Measurements from ENCODE around the gene CDON. TPM values are rescaled to one million over a fixed set of nuclear protein-coding genes. Genes with fewer than 3 reads are reported as not detected.

CDON gene
- total and polyA plus RNA-seq, 9 of the 15 experiments (the other 6 are each of a cell fraction or from before 2014, with no cell fraction given) = 0.08 to 0.64 (median 0.40) TPM

DNA sequence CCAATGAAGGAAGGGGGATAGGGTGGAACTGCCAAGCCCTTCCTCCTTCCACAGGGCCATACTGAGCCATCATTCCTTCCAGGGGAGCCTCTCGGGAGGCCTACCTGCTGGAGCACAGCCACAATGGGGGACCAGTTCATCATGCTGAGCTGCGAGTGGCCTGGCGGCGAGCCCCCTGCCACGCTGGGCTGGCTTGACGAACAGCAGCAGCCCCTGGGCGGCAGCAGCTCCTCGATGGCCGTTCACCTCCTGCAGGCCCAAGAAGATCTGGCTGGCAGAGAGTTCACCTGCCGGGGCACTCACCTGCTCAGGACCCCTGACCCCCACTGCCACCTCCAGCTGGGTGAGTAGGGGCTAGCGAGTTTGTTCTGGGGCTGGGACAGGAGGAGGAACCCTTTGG lies 110.9 kb downstream of the CDON start (continued):
- TF ChIP-seq, protein P1, sequence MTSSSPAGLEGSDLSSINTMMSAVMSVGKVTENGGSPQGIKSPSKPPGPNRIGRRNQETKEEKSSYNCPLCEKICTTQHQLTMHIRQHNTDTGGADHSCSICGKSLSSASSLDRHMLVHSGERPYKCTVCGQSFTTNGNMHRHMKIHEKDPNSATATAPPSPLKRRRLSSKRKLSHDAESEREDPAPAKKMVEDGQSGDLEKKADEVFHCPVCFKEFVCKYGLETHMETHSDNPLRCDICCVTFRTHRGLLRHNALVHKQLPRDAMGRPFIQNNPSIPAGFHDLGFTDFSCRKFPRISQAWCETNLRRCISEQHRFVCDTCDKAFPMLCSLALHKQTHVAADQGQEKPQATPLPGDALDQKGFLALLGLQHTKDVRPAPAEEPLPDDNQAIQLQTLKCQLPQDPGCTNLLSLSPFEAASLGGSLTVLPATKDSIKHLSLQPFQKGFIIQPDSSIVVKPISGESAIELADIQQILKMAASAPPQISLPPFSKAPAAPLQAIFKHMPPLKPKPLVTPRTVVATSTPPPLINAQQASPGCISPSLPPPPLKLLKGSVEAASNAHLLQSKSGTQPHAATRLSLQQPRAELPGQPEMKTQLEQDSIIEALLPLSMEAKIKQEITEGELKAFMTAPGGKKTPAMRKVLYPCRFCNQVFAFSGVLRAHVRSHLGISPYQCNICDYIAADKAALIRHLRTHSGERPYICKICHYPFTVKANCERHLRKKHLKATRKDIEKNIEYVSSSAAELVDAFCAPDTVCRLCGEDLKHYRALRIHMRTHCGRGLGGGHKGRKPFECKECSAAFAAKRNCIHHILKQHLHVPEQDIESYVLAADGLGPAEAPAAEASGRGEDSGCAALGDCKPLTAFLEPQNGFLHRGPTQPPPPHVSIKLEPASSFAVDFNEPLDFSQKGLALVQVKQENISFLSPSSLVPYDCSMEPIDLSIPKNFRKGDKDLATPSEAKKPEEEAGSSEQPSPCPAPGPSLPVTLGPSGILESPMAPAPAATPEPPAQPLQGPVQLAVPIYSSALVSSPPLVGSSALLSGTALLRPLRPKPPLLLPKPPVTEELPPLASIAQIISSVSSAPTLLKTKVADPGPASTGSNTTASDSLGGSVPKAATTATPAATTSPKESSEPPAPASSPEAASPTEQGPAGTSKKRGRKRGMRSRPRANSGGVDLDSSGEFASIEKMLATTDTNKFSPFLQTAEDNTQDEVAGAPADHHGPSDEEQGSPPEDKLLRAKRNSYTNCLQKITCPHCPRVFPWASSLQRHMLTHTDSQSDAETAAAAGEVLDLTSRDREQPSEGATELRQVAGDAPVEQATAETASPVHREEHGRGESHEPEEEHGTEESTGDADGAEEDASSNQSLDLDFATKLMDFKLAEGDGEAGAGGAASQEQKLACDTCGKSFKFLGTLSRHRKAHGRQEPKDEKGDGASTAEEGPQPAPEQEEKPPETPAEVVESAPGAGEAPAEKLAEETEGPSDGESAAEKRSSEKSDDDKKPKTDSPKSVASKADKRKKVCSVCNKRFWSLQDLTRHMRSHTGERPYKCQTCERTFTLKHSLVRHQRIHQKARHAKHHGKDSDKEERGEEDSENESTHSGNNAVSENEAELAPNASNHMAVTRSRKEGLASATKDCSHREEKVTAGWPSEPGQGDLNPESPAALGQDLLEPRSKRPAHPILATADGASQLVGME (CRISPR knock-in tag; IDR thresholded peaks at IDR 0.05) = no peak
- TF ChIP-seq ZNF551 (CRISPR knock-in tag; IDR thresholded peaks at IDR 0.05) (no peak), DPF2 (IDR thresholded peaks at IDR 0.05) (no peak), SETDB1 (IDR thresholded peaks at IDR 0.05; ENCODE audit: low read length) (no peak), ZNF12 (CRISPR knock-in tag; IDR thresholded peaks at IDR 0.05) (no peak), SNIP1 (IDR thresholded peaks at IDR 0.05; ENCODE audit: low read depth) (no peak), RAD21 (CRISPR knock-in tag; conservative IDR thresholded peaks at IDR 0.05 in 1 of 2, IDR thresholded peaks at IDR 0.05 in 1 of 2) (no peak), TRIM24 (IDR thresholded peaks at IDR 0.05) (no peak), MIER1 (IDR thresholded peaks at IDR 0.05; ENCODE audit: low read depth) (no peak)
- TF ChIP-seq, protein P2, sequence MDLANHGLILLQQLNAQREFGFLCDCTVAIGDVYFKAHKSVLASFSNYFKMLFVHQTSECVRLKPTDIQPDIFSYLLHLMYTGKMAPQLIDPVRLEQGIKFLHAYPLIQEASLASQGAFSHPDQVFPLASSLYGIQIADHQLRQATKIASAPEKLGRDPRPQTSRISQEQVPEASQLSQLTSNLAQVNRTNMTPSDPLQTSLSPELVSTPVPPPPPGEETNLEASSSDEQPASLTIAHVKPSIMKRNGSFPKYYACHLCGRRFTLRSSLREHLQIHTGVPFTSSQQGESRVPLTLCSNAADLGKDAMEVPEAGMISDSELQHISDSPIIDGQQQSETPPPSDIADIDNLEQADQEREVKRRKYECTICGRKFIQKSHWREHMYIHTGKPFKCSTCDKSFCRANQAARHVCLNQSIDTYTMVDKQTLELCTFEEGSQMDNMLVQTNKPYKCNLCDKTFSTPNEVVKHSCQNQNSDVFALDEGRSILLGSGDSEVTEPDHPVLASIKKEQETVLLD (IDR thresholded peaks at IDR 0.05) = no peak
- TF ChIP-seq, protein P3, sequence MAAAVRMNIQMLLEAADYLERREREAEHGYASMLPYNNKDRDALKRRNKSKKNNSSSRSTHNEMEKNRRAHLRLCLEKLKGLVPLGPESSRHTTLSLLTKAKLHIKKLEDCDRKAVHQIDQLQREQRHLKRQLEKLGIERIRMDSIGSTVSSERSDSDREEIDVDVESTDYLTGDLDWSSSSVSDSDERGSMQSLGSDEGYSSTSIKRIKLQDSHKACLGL (CRISPR knock-in tag; IDR thresholded peaks at IDR 0.05; ENCODE audit: borderline replicate concordance, poor library complexity, severe bottlenecking) = no peak
